Neural progenitor cell (in vitro differentiated cells): ENCODE data around the gene ITGA6.

Experiments
- CTCF ChIP-seq: fragments of 200-600 bp; sonication (generic); IDR thresholded peaks from 2 replicates; pipeline ENCODE4 v1.5.1; 2017; ENCODE audit warnings: antibody characterized with exemption, mild to moderate bottlenecking
- EZH2 ChIP-seq: fragments of 200-600 bp; sonication (generic); IDR thresholded peaks from 2 replicates; pipeline ENCODE4 v1.6.1; 2017; ENCODE audit warnings: antibody characterized with exemption, mild to moderate bottlenecking, moderate library complexity
- EZH2phosphoT487 ChIP-seq: fragments of 200-600 bp; sonication (generic); IDR thresholded peaks from 2 replicates; pipeline ENCODE4 v1.6.1; 2017; ENCODE audit warnings: antibody characterized with exemption

GRCh38 chr2:172458561-172459124, 31.3 kb downstream of the ITGA6 start:
- TF ChIP-seq CTCF (no peak), EZH2phosphoT487 (no peak), EZH2 (no peak)
